Colon (tissue), 2 donors: ENCODE measurements around the gene CTAG1A.
"Not testable (repeated sequence)": the region's sequence is repeated elsewhere in the genome, so short reads cannot be mapped to it uniquely, and the experiment has no call there.

Source experiments
- FAIRE-seq: peaks from 2 replicates; lab custom pipeline; 2012; peaks lifted over from hg19 to GRCh38; lab: Jason Lieb, UNC
- donor health status: control.
- donor health status: control.

Gene CTAG1A

DNA sequence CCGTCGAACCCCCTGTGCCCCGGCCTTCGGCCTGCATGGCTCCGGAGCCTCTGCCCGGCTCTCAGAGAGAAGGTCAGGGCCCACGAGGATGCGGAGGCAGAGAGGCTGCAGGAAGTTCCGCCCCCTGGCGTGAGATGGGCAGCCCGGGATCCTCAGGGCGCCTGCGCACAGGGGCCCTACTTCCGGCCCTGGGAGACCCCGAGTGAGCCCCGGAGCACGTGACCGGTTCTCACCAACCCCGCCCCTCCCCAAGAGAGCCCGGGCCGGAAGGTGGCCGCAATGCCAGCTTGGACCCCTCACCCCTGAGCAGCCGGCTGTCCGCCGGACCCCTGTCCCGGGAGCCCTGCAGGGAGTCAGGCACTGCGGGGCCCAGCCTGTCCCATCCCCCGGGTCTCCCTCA lies 34.2 kb downstream of the CTAG1A start, which contains the start of gene CTAG1B:
CTAG1B (minus strand) TSS at position 101 of the 400 bp plus-strand sequence; CDS start at position 37, 64 bp downstream.
- FAIRE-seq, result not testable (repeated sequence)

DNA sequence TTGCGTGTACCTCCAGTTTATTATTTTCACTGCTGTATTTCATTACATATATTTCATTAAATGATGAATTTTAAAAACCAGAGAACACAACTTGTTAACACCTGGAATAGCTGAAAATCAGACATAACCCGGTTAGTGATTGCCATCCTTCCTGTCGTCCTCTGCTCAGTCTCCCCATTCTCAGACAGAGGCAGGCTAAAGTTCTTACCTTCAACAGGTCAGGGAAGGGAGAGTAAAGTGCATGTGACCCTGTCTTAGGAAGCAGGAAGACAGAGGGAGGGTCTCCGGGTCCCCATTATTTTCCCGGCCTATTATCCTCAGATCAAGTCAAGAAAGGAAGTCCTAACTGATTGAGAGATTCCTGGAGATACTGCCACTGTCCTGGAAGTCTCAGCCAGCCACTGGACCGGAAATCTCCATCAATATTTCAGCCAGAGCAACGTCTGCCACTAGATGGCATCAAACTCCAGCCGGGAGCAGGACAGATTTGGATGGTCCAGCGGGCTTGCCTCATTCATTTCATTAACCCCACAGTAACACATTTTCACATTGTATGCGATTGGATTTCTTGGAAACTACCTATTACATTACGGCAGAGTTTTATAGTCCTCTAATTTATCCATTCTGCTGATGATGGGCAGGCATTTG lies 36.0 kb downstream of the CTAG1A start:
- FAIRE-seq, result not testable (repeated sequence)

DNA sequence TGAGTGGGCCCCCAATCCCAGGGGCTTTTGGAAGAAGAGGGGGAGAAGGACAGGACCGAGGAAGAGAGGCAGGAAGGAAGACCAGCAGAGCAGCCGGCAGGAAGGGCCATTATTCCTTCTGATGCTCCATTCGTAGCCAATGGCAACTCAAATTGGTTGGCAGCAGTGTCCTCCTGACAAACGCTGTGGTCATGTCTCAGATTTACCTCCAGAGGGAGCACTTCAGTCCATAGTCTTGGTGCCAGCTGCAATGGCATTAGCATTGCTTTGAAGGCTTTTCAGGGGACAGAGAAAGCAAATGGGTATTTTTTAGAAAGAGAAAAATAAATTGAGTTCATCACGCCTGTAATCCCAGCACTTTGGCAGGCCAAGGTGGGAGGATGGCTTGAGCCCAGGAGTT lies 44.0 kb downstream of the CTAG1A start:
- FAIRE-seq, result not testable (repeated sequence)

DNA sequence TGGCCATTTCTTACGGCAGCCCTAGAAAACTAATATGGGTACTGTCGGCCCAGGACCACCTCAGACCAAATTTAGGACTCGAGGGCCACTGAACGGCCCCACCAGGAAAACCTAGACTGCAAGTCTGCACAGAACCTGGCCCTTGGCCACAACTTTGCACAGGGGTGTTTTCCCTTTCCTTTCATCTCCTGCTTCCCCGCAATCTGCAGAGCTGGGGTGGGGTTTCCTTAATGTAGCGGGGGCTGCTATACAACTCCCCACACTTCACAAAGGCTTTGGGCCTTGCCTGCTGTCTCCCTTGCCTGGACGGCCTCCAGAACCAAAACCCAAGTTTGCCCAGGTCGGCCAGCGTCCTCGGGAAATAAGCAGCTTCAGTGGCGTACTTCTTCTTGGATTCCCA lies 46.0 kb downstream of the CTAG1A start:
- not testable (repeated sequence) for FAIRE-seq

DNA sequence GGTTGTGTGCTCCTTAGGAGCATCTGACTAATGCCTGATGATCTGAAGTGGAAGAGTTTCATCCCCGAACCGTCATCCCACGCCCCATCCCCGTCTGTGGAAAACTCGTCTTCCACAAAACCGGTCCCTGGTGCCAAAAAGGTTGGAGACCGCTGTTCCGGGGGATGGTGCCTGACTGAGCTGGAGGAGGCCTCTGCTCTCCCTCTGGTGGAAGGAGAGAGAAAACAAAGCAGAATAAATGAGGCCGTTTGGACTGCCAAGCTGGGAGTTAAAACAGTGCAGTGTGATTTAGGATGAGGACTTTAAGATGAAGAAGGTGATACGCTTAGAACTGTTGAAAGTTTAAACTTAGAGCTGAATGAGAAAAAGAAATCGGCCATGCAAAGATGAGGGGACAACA lies 48.7 kb downstream of the CTAG1A start:
- FAIRE-seq, result not testable (repeated sequence)
